Eye (tissue), 1 donor: Measurements from ENCODE around the gene KIF20B.
"Not testable (repeated sequence)": the region's sequence is repeated elsewhere in the genome, so short reads cannot be mapped to it uniquely, and the experiment has no call there.

ENCODE experiments used
- DNase-seq: peaks from one replicate; pipeline ENCODE4 v3.0.0-alpha.2; 2015

Gene KIF20B

DNA sequence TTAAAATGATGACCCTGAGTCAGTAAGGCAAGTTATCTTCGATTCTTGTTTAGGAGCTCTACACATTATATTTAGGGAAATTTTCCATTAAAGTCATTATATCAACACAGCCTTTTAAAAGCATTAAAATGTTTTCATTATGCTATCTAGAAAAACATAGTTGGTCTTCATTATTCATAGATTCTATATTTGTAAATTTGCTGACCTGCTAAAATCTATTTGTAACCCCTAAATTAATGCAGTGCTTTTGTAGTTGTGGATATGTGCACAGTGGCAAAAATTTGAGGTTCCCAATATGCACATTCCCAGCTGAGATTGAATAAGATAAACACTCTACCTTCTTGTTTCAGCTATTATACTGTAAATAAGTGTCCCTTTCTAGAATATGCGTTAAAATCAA lies 81.1 kb downstream of the KIF20B start:
- DNase-seq, result no peak

GRCh38 chr10:89783406-89783805 lies 82.0 kb downstream of the KIF20B start:
- no peak for DNase-seq

DNA sequence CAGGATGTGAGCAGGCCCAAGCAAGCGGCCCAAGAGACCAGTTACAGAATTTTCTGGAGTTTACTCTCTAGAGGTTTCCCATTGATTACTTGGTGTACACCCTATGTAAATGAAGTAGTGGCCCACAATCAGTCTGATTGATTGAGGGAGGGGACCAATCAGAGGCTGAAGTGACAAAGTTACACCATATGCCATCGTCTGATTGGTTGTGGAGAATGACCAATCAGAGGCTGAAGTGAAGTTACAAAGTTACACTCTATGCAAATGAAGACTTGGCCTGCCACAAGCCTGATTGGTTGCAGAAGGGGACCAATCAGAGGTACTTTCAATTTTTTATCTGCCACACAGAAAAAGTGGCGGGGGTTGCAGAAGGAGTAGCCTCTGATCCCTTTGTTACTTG lies 83.7 kb downstream of the KIF20B start:
- no peak for DNase-seq

GRCh38 chr10:89789188-89789877 lies 87.9 kb downstream of the KIF20B start:
- no peak for DNase-seq

DNA sequence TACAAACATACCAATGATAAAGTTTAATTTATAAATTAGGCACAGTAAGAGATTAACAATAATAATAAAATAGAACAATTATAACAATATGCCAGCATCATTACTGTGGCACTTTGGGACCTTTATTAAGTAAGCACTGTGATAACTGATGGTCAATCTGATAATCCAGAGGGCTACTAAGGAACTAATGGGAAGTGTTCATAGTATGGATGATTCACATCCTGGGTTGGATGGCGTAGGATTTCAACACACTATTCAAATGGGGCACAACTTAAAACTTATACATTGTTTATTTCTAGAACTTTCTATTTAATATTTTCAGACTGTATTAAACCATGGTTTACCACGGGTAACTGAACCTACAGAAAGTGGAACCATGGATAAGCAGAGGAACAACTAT lies 90.8 kb downstream of the KIF20B start:
- DNase-seq, result no peak

DNA sequence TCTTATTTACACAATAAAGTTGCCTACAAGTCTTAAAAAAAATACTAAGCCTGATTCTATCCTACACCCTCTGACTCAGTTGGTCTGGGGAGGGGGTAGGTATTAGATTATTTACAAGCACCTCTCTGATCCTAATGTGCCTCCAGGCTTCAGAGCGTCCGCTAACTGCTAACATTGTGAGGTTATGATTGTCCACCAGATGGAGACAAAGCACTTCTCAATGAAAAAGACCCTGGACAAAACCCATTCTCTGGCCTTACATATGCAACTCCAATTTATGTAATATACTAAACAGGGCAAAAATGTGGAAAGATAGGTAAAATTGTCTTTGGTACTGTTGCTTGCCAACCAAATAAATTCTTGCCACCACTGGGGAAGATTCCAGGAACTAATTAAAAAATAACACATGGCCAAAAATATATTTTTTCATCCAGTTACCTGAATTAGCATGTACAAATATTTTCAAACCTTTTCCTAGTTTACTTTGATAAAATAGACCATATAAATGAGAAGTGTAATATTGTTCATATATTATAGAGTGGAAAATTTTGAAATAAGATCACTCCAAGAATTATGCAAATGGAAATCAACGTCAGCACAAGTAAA lies 92.4 kb downstream of the KIF20B start:
- DNase-seq, result peak; percentile 92

DNA sequence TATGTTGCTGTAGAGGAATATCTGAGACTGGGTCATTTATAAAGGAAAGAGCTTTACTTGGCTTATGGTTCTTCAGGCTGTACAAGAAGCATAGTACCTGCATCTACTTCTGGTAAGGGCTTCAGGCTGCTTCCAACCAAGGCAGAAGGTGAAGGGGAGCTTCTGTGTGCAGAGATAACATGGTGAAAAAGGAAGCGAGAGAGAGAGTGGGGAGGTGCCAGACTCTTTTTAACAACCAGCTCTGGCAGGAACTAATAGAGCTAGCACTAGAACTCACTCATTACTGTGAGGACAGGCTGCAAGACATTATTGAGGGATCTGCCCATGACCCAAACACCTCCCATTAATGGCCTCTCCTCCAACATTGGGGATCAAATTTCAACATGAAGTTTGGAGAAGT lies 94.5 kb downstream of the KIF20B start:
- no peak for DNase-seq

DNA sequence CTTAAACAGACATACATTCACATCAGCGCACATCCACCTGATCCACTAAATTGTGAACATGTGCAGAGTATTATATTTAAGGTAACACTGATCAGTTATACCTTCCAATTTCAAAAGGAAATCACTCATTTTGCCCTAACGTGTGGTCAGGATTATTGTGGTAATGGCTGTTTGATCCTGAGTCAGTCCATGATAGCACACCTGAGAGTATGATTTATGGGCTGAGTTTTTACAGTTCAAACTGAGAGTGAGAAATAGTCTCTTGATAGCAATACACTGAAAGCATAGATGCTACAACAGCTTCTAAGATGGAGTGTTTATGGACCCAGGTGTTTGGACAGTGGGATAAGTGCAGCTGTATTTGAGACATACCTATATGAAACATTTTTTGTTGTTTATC lies 96.7 kb downstream of the KIF20B start:
- no peak for DNase-seq

GRCh38 chr10:89799573-89799972 lies 98.2 kb downstream of the KIF20B start:
- DNase-seq, result no peak

DNA sequence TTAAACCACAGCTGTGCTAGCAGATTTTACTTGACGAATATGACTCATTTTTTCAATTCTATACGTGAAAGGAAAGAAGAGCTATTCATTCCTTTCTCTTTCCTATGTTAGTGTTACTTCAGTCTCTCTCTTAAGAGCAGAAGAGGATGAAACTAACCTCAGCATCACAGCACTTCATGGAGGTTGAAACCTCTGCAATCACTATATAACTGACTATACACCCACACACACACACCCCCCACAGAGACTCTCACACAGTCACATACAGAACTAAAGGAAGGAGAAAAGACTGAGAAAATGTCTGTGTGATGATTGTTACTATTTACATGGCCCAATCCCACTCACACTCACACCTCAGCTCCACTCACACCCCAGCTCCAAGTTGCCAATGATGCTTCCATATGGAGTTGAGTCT lies 104.2 kb downstream of the KIF20B start:
- no peak for DNase-seq

GRCh38 chr10:89808842-89809241 lies 107.5 kb downstream of the KIF20B start:
- no peak for DNase-seq

DNA sequence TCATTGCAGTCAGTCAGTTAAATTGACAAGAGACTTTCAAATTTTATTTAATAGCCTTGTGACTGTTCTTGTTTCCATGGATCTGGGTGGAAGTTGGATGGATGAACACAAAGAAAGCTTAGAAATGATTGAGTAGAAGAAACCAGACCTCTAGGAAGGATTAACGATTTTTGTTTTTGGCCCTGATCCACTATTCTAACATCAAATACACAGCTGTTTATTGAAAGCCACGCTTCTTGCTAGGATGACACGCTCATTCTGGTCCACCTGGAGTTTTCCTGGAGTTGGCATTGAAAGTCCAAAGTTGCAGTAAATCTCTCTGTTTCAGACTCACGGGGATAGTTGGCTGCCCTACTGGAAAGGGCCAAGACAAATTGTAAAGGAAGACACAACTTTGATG lies 108.4 kb downstream of the KIF20B start:
- no peak for DNase-seq

- no peak for DNase-seq
Measured at GRCh38 chr10:89810908-89811525, 109.6 kb downstream of the KIF20B start.

DNA sequence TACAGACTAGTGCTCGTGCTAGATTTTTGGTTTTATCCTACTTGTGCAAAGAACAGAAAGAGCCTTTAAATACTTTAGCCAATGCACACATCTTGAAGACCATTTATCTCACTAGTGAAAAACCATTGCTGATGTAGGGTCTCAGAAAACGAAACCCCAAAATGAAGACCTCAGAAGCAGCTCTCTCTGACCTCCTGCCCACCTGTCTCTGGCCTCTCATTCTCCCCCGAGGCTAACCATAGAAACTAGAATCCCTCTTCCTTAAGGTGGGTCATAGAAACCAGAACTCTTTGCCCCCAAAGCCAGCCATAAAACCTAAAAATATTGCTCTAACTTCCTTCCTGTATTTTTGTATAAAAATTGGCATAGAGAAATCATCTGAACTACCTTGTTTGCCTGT lies 112.2 kb downstream of the KIF20B start:
- DNase-seq, result no peak

DNA sequence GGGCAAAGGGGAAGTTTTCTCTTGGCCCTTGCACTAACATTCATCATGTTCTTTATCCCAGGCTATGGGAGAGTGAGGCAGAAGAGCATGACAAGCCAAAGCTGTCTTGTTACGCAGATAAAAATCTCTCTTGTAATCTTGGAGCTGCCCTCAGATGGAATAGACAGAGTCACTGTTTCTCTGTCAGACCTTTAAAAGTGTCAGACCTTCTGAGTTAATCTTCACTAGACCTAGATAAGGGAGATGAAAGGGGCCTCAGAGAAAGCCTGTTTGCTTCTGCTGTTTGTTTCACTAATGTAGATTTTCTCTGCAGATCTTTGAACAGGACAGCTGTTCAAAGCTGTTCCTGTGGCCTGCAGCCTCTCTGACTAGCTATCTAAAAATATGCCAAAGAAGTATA lies 112.9 kb downstream of the KIF20B start:
- DNase-seq, result no peak

GRCh38 chr10:89815049-89815853 lies 113.9 kb downstream of the KIF20B start:
- DNase-seq, result no peak

- not testable (repeated sequence) for DNase-seq
Measured at GRCh38 chr10:89819008-89819407, 117.6 kb downstream of the KIF20B start.
